ENCODE data around the gene OR2AG1.

GRCh38 chr11:6734616-6735015 is 48.2 kb upstream of the OR2AG1 start:
- TF ChIP-seq CTCF (IDR thresholded peaks at IDR 0.05): no peak
- no peak for TF ChIP-seq POLR2A (IDR thresholded peaks at IDR 0.05)
